ENCODE data around the gene DDX39B. TPM values are rescaled to one million over a fixed set of nuclear protein-coding genes. Genes with fewer than 3 reads are reported as not detected.

DDX39B gene
- total RNA-seq, 1 donor from 2014 or later = 294 TPM

DNA sequence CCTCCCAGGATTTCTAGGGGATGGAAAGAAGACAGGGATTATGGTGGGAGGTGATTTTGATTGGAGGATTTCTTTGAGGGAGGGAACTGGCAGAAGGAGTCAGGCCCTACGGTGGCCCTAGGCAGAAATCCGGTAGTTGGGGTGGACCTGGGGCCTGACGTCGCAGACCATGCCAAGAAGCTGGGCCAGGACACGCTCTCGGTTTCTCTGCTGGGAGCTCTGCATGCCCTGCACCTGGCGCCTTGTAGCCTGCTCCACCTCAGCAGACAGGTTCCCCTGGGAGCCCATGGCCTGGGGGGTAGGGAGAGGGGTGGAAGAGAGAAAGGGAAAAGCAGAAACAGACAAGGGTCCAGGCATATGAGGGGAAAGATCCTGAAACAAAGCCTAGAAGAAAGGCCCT lies 3.5 kb upstream of the DDX39B start:
- Histone ChIP-seq H3K9ac (ENCODE audit: low read length) (no peak overlapping the region), H3K4me2 (ENCODE audit: low read length) (no peak overlapping the region), H4K20me1 (ENCODE audit: insufficient read depth, low read length) (peaks cover 7% of the 10 kb centered on the region), H3K4me1 (ENCODE audit: insufficient read depth, low read length) (peaks cover 28% of the 10 kb centered on the region), H2AFZ (ENCODE audit: low read depth, low read length) (no peak overlapping the region), H3K36me3 (ENCODE audit: insufficient read depth, low read length) (peaks cover 6% of the 10 kb centered on the region), H3K9me3 (ENCODE audit: insufficient read depth, low read depth, low read length) (no peaks in the 10 kb centered on the region), H3K27me3 (ENCODE audit: insufficient read depth, low read length) (no peaks in the 10 kb centered on the region), H3K27ac (ENCODE audit: low read depth, low read length) (no peak overlapping the region), H3K4me3 (ENCODE audit: insufficient read depth, low read depth, low read length) (no peak overlapping the region), H3K79me2 (ENCODE audit: insufficient read depth, low read length) (peaks cover 28% of the 10 kb centered on the region)
- H3K36me3 Mint-ChIP-seq (ENCODE audit: low read depth, unreplicated experiment) = peaks cover 18% of the 10 kb centered on the region
- DNase-seq (ENCODE audit: low read depth) = no peak
- H3K4me3 Mint-ChIP-seq (ENCODE audit: unreplicated experiment) = peak overlapping the region; percentile 94
- no peaks in the 10 kb centered on the region for H3K9me3 Mint-ChIP-seq (ENCODE audit: unreplicated experiment)
- no peaks in the 10 kb centered on the region for H3K27me3 Mint-ChIP-seq (ENCODE audit: low read depth, unreplicated experiment)
- TF ChIP-seq, protein P1, sequence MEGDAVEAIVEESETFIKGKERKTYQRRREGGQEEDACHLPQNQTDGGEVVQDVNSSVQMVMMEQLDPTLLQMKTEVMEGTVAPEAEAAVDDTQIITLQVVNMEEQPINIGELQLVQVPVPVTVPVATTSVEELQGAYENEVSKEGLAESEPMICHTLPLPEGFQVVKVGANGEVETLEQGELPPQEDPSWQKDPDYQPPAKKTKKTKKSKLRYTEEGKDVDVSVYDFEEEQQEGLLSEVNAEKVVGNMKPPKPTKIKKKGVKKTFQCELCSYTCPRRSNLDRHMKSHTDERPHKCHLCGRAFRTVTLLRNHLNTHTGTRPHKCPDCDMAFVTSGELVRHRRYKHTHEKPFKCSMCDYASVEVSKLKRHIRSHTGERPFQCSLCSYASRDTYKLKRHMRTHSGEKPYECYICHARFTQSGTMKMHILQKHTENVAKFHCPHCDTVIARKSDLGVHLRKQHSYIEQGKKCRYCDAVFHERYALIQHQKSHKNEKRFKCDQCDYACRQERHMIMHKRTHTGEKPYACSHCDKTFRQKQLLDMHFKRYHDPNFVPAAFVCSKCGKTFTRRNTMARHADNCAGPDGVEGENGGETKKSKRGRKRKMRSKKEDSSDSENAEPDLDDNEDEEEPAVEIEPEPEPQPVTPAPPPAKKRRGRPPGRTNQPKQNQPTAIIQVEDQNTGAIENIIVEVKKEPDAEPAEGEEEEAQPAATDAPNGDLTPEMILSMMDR (IDR thresholded peaks at IDR 0.05; ENCODE audit: insufficient read depth, low read depth, low read length) = no peak
- no peak for TF ChIP-seq EZH2 (IDR thresholded peaks at IDR 0.05; ENCODE audit: insufficient read depth, low read length)
- no peak for FAIRE-seq
- peaks cover 20% of the 10 kb centered on the region for H3K4me1 Mint-ChIP-seq (ENCODE audit: low read depth, unreplicated experiment)
- H3K27ac Mint-ChIP-seq (ENCODE audit: unreplicated experiment) = no peak overlapping the region

- Histone ChIP-seq H2AFZ (ENCODE audit: low read depth, low read length) (no peak overlapping the region), H4K20me1 (ENCODE audit: insufficient read depth, low read length) (peaks cover 13% of the 10 kb centered on the region), H3K9ac (ENCODE audit: low read length) (no peak overlapping the region), H3K27ac (ENCODE audit: low read depth, low read length) (no peak overlapping the region), H3K4me3 (ENCODE audit: insufficient read depth, low read depth, low read length) (no peak overlapping the region), H3K9me3 (ENCODE audit: insufficient read depth, low read depth, low read length) (no peaks in the 10 kb centered on the region), H3K36me3 (ENCODE audit: insufficient read depth, low read length) (peaks cover 8% of the 10 kb centered on the region), H3K79me2 (ENCODE audit: insufficient read depth, low read length) (peaks cover 34% of the 10 kb centered on the region), H3K27me3 (ENCODE audit: insufficient read depth, low read length) (no peaks in the 10 kb centered on the region), H3K4me2 (ENCODE audit: low read length) (no peak overlapping the region), H3K4me1 (ENCODE audit: insufficient read depth, low read length) (peaks cover 34% of the 10 kb centered on the region)
- Mint-ChIP-seq H3K27ac (ENCODE audit: unreplicated experiment) (no peak overlapping the region), H3K4me3 (ENCODE audit: unreplicated experiment) (peak overlapping the region; percentile 94), H3K27me3 (ENCODE audit: low read depth, unreplicated experiment) (no peaks in the 10 kb centered on the region), H3K36me3 (ENCODE audit: low read depth, unreplicated experiment) (peaks cover 22% of the 10 kb centered on the region), H3K9me3 (ENCODE audit: unreplicated experiment) (no peaks in the 10 kb centered on the region), H3K4me1 (ENCODE audit: low read depth, unreplicated experiment) (peaks cover 26% of the 10 kb centered on the region)
- no peak for FAIRE-seq
- DNase-seq (ENCODE audit: low read depth) = no peak
- TF ChIP-seq, protein P1 (IDR thresholded peaks at IDR 0.05; ENCODE audit: insufficient read depth, low read depth, low read length) = no peak
- TF ChIP-seq EZH2 (IDR thresholded peaks at IDR 0.05; ENCODE audit: insufficient read depth, low read length) = no peak
These were observed 2.9 kb upstream of the DDX39B start for GRCh38 chr6:31544676-31545075.

- H3K4me3 Mint-ChIP-seq (ENCODE audit: unreplicated experiment) = no peak overlapping the region
These were observed 1.8 kb upstream of the DDX39B start for GRCh38 chr6:31543639-31544038.

More at GRCh38 chr6:31543639-31544038, 1.8 kb upstream of the DDX39B start:
- Histone ChIP-seq H4K20me1 (ENCODE audit: insufficient read depth, low read length) (peaks cover 24% of the 10 kb centered on the region), H3K79me2 (ENCODE audit: insufficient read depth, low read length) (peaks cover 40% of the 10 kb centered on the region), H3K9ac (ENCODE audit: low read length) (no peak overlapping the region), H3K4me3 (ENCODE audit: insufficient read depth, low read depth, low read length) (no peak overlapping the region), H3K4me2 (ENCODE audit: low read length) (no peak overlapping the region), H2AFZ (ENCODE audit: low read depth, low read length) (no peak overlapping the region), H3K4me1 (ENCODE audit: insufficient read depth, low read length) (peaks cover 45% of the 10 kb centered on the region), H3K36me3 (ENCODE audit: insufficient read depth, low read length) (peaks cover 12% of the 10 kb centered on the region), H3K9me3 (ENCODE audit: insufficient read depth, low read depth, low read length) (no peaks in the 10 kb centered on the region), H3K27me3 (ENCODE audit: insufficient read depth, low read length) (no peaks in the 10 kb centered on the region), H3K27ac (ENCODE audit: low read depth, low read length) (no peak overlapping the region)
- peaks cover 22% of the 10 kb centered on the region for H3K36me3 Mint-ChIP-seq (ENCODE audit: low read depth, unreplicated experiment)
- FAIRE-seq (no peak), DNase-seq (ENCODE audit: low read depth) (no peak)
- H3K27me3 Mint-ChIP-seq (ENCODE audit: low read depth, unreplicated experiment) = no peaks in the 10 kb centered on the region
- no peaks in the 10 kb centered on the region for H3K9me3 Mint-ChIP-seq (ENCODE audit: unreplicated experiment)
- H3K4me1 Mint-ChIP-seq (ENCODE audit: low read depth, unreplicated experiment) = peaks cover 31% of the 10 kb centered on the region
- H3K27ac Mint-ChIP-seq (ENCODE audit: unreplicated experiment) = no peak overlapping the region
- TF ChIP-seq, protein P1 (IDR thresholded peaks at IDR 0.05; ENCODE audit: insufficient read depth, low read depth, low read length) = no peak
- TF ChIP-seq EZH2 (IDR thresholded peaks at IDR 0.05; ENCODE audit: insufficient read depth, low read length) = no peak

All from astrocyte (in vitro differentiated cells and primary cell).